Endothelial cell of umbilical vein (primary cell): Measurements from ENCODE around the gene NCKAP5. TPM values are rescaled to one million over a fixed set of nuclear protein-coding genes. Genes with fewer than 3 reads are reported as not detected.

Source experiments
- BruUV-seq: library from RNA; stranded (reverse); fragments of 400-500 nt; replicated peaks from 2 replicates; lab custom pipeline; 2021; lab: Mats Ljungman, UMichigan
- CTCF ChIA-PET: fragments of 300-600, 350-600 bp; sonication (Branson Sonifier 250); formaldehyde crosslinking; loops from one replicate; lab custom pipeline; 2021; ENCODE audit warnings: antibody characterized with exemption, inconsistent platforms; lab: Charles Lee
- POLR2A ChIA-PET: fragments of 300-600, 350-600 bp; sonication (Branson Sonifier 250); formaldehyde crosslinking; loops from one replicate; lab custom pipeline; 2021; ENCODE audit warnings: antibody characterized with exemption, inconsistent platforms; lab: Charles Lee
- DNase-seq: peaks from one replicate; pipeline ENCODE4 v3.0.0-alpha.2; 2011; ENCODE audit warnings: low read depth, low spot score
- FAIRE-seq: peaks from 2 replicates; lab custom pipeline; 2011; peaks lifted over from hg19 to GRCh38; lab: Jason Lieb, UNC
- H2AFZ ChIP-seq: 2 replicates; pipeline ENCODE4 v1.6.0; 2012; ENCODE audit warnings: low read depth, low read length, control low read depth, inconsistent platforms
- H3K27ac ChIP-seq: 2 replicates; pipeline ENCODE4 v1.5.1; 2011; ENCODE audit warnings: low read depth, mild to moderate bottlenecking, control low read depth, low read length, moderate library complexity; ENCODE audit not compliant: insufficient read depth
- H3K27me3 ChIP-seq, 2 experiments: 2 replicates each; pipeline versions ENCODE4 v1.6.0 to v1.6.1; 2011; ENCODE audit warnings: low read length in 2 of 2, mixed read lengths in 1 of 2; ENCODE audit not compliant: control insufficient read depth in 2 of 2, insufficient read depth in 2 of 2
- H3K36me3 ChIP-seq, 2 experiments: 2 replicates in 1 of 2; 3 replicates in 1 of 2; pipeline ENCODE4 v1.5.1; 2011; ENCODE audit warnings: low read length in 2 of 2, mild to moderate bottlenecking in 1 of 2, moderate library complexity in 1 of 2; ENCODE audit not compliant: control insufficient read depth in 2 of 2, insufficient read depth in 2 of 2; ENCODE audit errors: extremely low read depth in 1 of 2
- H3K4me1 ChIP-seq: 3 replicates; pipeline ENCODE4 v1.5.1; 2011; ENCODE audit warnings: mild to moderate bottlenecking, low read length; ENCODE audit not compliant: control insufficient read depth, insufficient read depth; ENCODE audit errors: extremely low read depth
- H3K4me2 ChIP-seq: 2 replicates; pipeline ENCODE4 v1.6.1; 2011; ENCODE audit warnings: low read length, control low read depth, mixed read lengths; ENCODE audit not compliant: insufficient read depth
- H3K4me3 ChIP-seq, 3 experiments: fragments of 200-600 bp in 1 of 3; sonication (generic), shearing (Covaris generic) in 1 of 3; replicated peaks in 1 of 3; 2 replicates each; pipeline ENCODE4 v1.5.1; 2011 to 2016; ENCODE audit warnings: control low read depth in 3 of 3, low read length in 3 of 3, mild to moderate bottlenecking in 2 of 3, inconsistent platforms in 1 of 3, low read depth in 1 of 3, moderate library complexity in 1 of 3; ENCODE audit not compliant: insufficient read depth in 1 of 3
- H3K79me2 ChIP-seq: 2 replicates; pipeline ENCODE4 v1.6.0; 2012; ENCODE audit warnings: low read length, inconsistent platforms; ENCODE audit not compliant: control insufficient read depth, insufficient read depth
- H3K9ac ChIP-seq: replicated peaks from 2 replicates; pipeline ENCODE3; 2011; ENCODE audit warnings: low read length, control low read depth; ENCODE audit not compliant: insufficient read depth; ENCODE audit errors: extremely low read depth
- H3K9me1 ChIP-seq: replicated peaks from 3 replicates; pipeline ENCODE4 v1.6.0; 2011; ENCODE audit warnings: mild to moderate bottlenecking, low read length; ENCODE audit not compliant: control insufficient read depth, insufficient read depth; ENCODE audit errors: extremely low read depth
- H3K9me3 ChIP-seq: replicated peaks from 2 replicates; pipeline ENCODE4 v1.5.1; 2012; ENCODE audit warnings: low read length, inconsistent platforms; ENCODE audit not compliant: control insufficient read depth, insufficient read depth
- H4K20me1 ChIP-seq: replicated peaks from 2 replicates; pipeline ENCODE3; 2011; ENCODE audit warnings: mild to moderate bottlenecking, low read length; ENCODE audit not compliant: control insufficient read depth, insufficient read depth; ENCODE audit errors: extremely low read depth
- EZH2 ChIP-seq: IDR thresholded peaks from 2 replicates; pipeline ENCODE4 v1.6.1; 2012; ENCODE audit warnings: borderline replicate concordance, low read depth, mild to moderate bottlenecking, moderate library complexity, low read length, inconsistent platforms; ENCODE audit not compliant: severe bottlenecking
- FOS ChIP-seq: IDR thresholded peaks from 2 replicates; pipeline ENCODE4 v1.6.1; 2011; ENCODE audit warnings: mild to moderate bottlenecking, low read length, moderate library complexity, borderline replicate concordance; ENCODE audit not compliant: insufficient read depth
- GATA2 ChIP-seq: IDR thresholded peaks from 2 replicates; pipeline ENCODE4 v1.7.0; 2011; ENCODE audit warnings: low read depth, mild to moderate bottlenecking, moderate library complexity, mixed read lengths, low read length; ENCODE audit not compliant: insufficient read length, insufficient read depth
- JUN ChIP-seq: IDR thresholded peaks from 2 replicates; pipeline ENCODE4 v1.6.1; 2011; ENCODE audit warnings: borderline replicate concordance, low read depth; ENCODE audit not compliant: insufficient read length, insufficient read depth
- MYC ChIP-seq: IDR thresholded peaks from one replicate; pipeline ENCODE4 v1.6.1; 2011; ENCODE audit warnings: mild to moderate bottlenecking, low read depth, low read length
- POLR2A ChIP-seq: IDR thresholded peaks from 2 replicates; pipeline ENCODE4 v1.6.1; 2012; ENCODE audit warnings: low read depth, mild to moderate bottlenecking, control low read depth, low read length
- POLR2AphosphoS5 ChIP-seq: IDR thresholded peaks from 2 replicates; pipeline ENCODE4 v1.6.1; 2012; ENCODE audit warnings: low read depth, mild to moderate bottlenecking, control low read depth, low read length, moderate library complexity; ENCODE audit not compliant: insufficient read depth
- dilution Hi-C: fragments of 300-500 bp; cut with MboI; formaldehyde crosslinking; loops from one replicate; pipeline ENCODE4 v1.15.0; 2019; ENCODE audit warnings: low sequenced_read_pairs; ENCODE audit not compliant: extremely low pct_ligation_motif_present
- intact Hi-C: fragments of 100-400 bp; cut with micrococcal nuclease; formaldehyde crosslinking; loops from one replicate; pipeline ENCODE4 v1.10.0; 2022
- polyA plus RNA-seq, 4 experiments: library from polyadenylated mRNA; depleted of rRNA in 3 of 4; stranded (reverse) in 3 of 4; unstranded in 1 of 4; fragments of >200 nt; gene quantifications; 2 replicates each; pipeline versions ENCODE4 v1.2.1 to v1.2.3, GENCODE V29; 2011 to 2012; ENCODE audit warnings: missing spikeins in 1 of 4
- total RNA-seq: library from RNA; stranded (reverse); gene quantifications from 2 replicates; pipeline ENCODE4 v1.2.3, GENCODE V29; 2021
- TF ChIP-seq, protein P1 (sequence below), 2 donors: IDR thresholded peaks; 1 replicate in 1 of 2; 2 replicates in 1 of 2; pipeline ENCODE4 v1.5.1; 2011; ENCODE audit warnings: low read length in 2 of 2, mild to moderate bottlenecking in 2 of 2, moderate library complexity in 2 of 2, control low read depth in 1 of 2, inconsistent platforms in 1 of 2, low read depth in 1 of 2; ENCODE audit not compliant: insufficient read depth in 1 of 2; ENCODE audit errors: extremely low read depth in 1 of 2
- TF ChIP-seq, protein P2 (sequence below): IDR thresholded peaks from 2 replicates; pipeline ENCODE4 v1.6.1; 2011; ENCODE audit not compliant: insufficient read depth, insufficient read length

The NCKAP5 gene
- total and polyA plus RNA-seq, 2 donors (not counting 3 experiments of a cell fraction or from before 2014, with no cell fraction given), result 0.47 to 3.3 TPM

DNA sequence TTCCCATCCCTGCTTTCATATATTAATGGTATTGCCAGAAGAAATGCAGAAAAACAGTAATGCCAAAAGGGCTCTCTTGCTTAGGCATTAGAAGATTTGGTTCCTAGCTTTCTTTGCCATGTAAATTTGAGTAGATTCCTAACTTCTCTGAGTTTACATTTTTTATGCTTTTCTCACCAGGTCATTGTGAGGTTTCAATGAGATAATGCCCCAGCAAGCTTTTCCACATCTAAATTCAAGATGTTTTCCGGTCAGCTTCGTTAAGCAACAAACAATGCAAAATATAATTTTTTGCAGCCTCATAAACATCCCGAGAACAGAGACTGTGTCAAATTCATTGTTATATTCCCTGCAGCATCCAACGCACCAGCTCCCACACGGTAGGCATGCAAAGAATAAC lies 44.9 kb downstream of the NCKAP5 start:
- H3K9me3 ChIP-seq, result no peaks in the 10 kb centered on the region
- DNase-seq (no peak), FAIRE-seq (no peak)
- intact Hi-C loops, result no loop called here
- no peaks in the 10 kb centered on the region for H3K27me3 ChIP-seq
- BruUV-seq, result no TSS peak
- no peaks in the 10 kb centered on the region for H3K4me1 ChIP-seq
- no peaks in the 10 kb centered on the region for H3K9me1 ChIP-seq
- dilution Hi-C loops, result no loop called here
- no peak overlapping the region for H3K4me2 ChIP-seq
- H2AFZ ChIP-seq, result no peak overlapping the region
- no peak overlapping the region for H3K9ac ChIP-seq
- H3K79me2 ChIP-seq, result no peaks in the 10 kb centered on the region
- CTCF ChIA-PET, result interaction anchor here (1.4 to 2.2 kb wide), 2 partner anchors 38 to 321 kb away, joined by 4 to 6 read pairs; no protein-coding TSS in a partner anchor
- TF ChIP-seq GATA2 (no peak), FOS (no peak), JUN (no peak), MYC (no peak), POLR2AphosphoS5 (no peak), EZH2 (no peak), POLR2A (no peak)
- TF ChIP-seq, protein P1, sequence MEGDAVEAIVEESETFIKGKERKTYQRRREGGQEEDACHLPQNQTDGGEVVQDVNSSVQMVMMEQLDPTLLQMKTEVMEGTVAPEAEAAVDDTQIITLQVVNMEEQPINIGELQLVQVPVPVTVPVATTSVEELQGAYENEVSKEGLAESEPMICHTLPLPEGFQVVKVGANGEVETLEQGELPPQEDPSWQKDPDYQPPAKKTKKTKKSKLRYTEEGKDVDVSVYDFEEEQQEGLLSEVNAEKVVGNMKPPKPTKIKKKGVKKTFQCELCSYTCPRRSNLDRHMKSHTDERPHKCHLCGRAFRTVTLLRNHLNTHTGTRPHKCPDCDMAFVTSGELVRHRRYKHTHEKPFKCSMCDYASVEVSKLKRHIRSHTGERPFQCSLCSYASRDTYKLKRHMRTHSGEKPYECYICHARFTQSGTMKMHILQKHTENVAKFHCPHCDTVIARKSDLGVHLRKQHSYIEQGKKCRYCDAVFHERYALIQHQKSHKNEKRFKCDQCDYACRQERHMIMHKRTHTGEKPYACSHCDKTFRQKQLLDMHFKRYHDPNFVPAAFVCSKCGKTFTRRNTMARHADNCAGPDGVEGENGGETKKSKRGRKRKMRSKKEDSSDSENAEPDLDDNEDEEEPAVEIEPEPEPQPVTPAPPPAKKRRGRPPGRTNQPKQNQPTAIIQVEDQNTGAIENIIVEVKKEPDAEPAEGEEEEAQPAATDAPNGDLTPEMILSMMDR (IDR thresholded peaks at IDR 0.05; ENCODE audit: extremely low read depth in 1 of 2, insufficient read depth in 1 of 2, low read depth in 1 of 2, low read length in 2 of 2), result no peak
- TF ChIP-seq, protein P2, sequence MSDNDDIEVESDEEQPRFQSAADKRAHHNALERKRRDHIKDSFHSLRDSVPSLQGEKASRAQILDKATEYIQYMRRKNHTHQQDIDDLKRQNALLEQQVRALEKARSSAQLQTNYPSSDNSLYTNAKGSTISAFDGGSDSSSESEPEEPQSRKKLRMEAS, result no peak
- H3K27ac ChIP-seq, result no peak overlapping the region
- POLR2A ChIA-PET, result no interaction called here
- H3K4me3 ChIP-seq, result no peak overlapping the region
- no peaks in the 10 kb centered on the region for H4K20me1 ChIP-seq
- no peaks in the 10 kb centered on the region for H3K36me3 ChIP-seq
